ENCODE data around the gene CLDN20.

GRCh38 chr6:155246825-155247224 is 17.0 kb upstream of the CLDN20 start:
- TF ChIP-seq USF2 (IDR thresholded peaks at IDR 0.05; ENCODE audit: low read length) = no peak
- TF ChIP-seq KDM5A (IDR thresholded peaks at IDR 0.05; ENCODE audit: low read length) = no peak
- TF ChIP-seq CHD2 (IDR thresholded peaks at IDR 0.05; ENCODE audit: low read length) = no peak
- TF ChIP-seq POLR2A (IDR thresholded peaks at IDR 0.05; ENCODE audit: control extremely low read depth in 1 of 2, low read depth in 2 of 2, low read length in 2 of 2) = no peak
- no peak for TF ChIP-seq JUND (IDR thresholded peaks at IDR 0.05; ENCODE audit: low read length)
- TF ChIP-seq SRF (IDR thresholded peaks at IDR 0.05; ENCODE audit: low read depth, low read length) = no peak
- TF ChIP-seq RBBP5 (IDR thresholded peaks at IDR 0.05; ENCODE audit: borderline replicate concordance, low read depth, low read length) = no peak
- TF ChIP-seq CTCF (IDR thresholded peaks at IDR 0.05; ENCODE audit: control extremely low read depth in 1 of 3, insufficient read depth in 1 of 3, low read depth in 1 of 3, low read length in 3 of 3) = no peak
- no peak for TF ChIP-seq HDAC2 (IDR thresholded peaks at IDR 0.05; ENCODE audit: borderline replicate concordance in 1 of 2, low read depth in 2 of 2, low read length in 2 of 2)
- no peak for TF ChIP-seq EP300 (IDR thresholded peaks at IDR 0.05; ENCODE audit: borderline replicate concordance in 1 of 2, low read depth in 2 of 2, low read length in 2 of 2)
- TF ChIP-seq, protein P1, sequence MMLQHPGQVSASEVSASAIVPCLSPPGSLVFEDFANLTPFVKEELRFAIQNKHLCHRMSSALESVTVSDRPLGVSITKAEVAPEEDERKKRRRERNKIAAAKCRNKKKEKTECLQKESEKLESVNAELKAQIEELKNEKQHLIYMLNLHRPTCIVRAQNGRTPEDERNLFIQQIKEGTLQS (IDR thresholded peaks at IDR 0.05; ENCODE audit: insufficient read depth, low read depth, low read length) = no peak
- no peak for TF ChIP-seq TAF1 (IDR thresholded peaks at IDR 0.05; ENCODE audit: low read depth, low read length)
- no peak for TF ChIP-seq CBX8 (IDR thresholded peaks at IDR 0.05; ENCODE audit: borderline replicate concordance, low read depth, low read length)
- no peak for TF ChIP-seq EZH2 (IDR thresholded peaks at IDR 0.05; ENCODE audit: low read depth, low read length, severe bottlenecking)

All from H1 (cell line).